Umbilical cord (tissue), 2 donors: ENCODE data around the gene CTAGE15. TPM values are rescaled to one million over a fixed set of nuclear protein-coding genes. Genes with fewer than 3 reads are reported as not detected.
"Not testable (repeated sequence)": the region's sequence is repeated elsewhere in the genome, so short reads cannot be mapped to it uniquely, and the experiment has no call there.

ENCODE experiments used
- DNase-seq: peaks from one replicate; pipeline ENCODE4 v3.0.0-alpha.2; 2015; ENCODE audit warnings: low spot score
- total RNA-seq: library from RNA; depleted of rRNA; stranded (reverse); fragments of >200 nt; gene quantifications from one replicate; pipeline ENCODE4 v1.2.3, GENCODE V29; 2014; ENCODE audit warnings: low replicate concordance; ENCODE audit not compliant: insufficient read depth

Gene CTAGE15, protein sequence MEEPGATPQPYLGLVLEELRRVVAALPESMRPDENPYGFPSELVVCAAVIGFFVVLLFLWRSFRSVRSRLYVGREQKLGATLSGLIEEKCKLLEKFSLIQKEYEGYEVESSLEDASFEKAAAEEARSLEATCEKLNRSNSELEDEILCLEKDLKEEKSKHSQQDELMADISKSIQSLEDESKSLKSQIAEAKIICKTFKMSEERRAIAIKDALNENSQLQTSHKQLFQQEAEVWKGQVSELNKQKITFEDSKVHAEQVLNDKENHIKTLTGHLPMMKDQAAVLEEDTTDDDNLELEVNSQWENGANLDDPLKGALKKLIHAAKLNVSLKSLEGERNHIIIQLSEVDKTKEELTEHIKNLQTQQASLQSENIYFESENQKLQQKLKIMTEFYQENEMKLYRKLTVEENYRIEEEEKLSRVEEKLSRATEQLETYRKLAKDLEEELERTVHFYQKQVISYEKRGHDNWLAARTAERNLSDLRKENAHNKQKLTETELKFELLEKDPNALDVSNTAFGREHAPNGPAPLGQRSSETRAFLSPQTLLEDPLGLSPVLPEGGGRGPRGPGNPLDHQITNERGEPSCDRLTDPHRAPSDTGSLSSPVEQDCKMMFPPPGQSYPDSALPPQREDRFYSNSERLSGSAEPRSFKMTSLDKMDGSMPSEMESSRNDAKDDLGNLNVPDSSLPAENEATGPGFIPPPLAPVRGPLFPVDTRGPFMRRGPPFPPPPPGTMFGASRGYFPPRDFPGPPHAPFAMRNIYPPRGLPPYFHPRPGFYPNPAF
- total RNA-seq: not detected

DNA sequence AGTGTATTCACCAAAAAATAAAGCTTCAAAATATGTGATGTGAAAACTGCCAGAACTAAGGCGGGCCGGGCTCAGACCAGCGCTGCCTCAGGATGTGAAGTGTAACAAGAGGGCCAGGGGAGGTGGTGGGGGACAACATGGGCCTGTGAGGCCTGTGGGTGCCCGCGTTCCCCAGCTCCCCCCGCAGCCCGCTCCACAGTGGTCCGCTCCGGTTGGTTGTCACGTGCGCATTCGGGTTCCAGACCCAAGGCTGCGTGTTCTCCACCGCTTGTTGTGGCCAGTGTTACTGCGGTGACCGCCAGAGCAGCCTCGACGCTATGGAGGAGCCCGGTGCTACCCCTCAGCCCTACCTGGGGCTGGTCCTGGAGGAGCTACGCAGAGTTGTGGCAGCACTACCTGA lies at the start of gene CTAGE15:
Gene CTAGE15 (plus strand): TSS at position 301 of the 400 bp plus-strand sequence. CDS start 17 bp downstream, at position 318.
- DNase-seq: not testable (repeated sequence)

DNA sequence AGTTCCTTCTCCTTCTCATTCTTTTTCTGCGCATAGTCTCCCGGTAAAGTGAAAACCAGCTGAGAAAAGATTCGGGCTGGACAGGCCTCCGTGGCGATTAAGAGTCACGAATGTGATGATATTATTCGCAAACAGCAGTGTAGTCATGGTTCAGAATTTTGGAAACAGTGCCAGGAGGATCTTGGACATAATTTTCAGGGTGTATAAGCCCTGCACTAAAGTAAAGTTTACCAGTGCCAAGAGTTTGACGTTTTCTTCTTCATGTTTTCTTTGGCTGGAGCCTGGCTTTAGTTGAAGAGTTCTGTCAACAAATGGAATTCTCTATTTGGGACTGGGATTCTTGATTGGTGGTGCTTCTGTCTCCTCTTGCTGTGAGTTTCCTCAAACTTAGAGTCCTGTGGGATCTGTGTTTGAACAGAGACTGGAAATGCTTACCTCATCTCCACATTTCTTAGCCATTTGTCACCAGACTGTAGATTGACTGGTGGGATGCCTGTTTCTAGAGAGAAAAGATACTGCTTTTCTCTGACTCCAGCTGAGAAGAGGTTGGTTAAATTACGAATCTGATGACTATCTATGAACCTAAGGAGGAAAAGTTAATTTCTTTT lies 49.2 kb upstream of the CTAGE15 start:
- not testable (repeated sequence) for DNase-seq

DNA sequence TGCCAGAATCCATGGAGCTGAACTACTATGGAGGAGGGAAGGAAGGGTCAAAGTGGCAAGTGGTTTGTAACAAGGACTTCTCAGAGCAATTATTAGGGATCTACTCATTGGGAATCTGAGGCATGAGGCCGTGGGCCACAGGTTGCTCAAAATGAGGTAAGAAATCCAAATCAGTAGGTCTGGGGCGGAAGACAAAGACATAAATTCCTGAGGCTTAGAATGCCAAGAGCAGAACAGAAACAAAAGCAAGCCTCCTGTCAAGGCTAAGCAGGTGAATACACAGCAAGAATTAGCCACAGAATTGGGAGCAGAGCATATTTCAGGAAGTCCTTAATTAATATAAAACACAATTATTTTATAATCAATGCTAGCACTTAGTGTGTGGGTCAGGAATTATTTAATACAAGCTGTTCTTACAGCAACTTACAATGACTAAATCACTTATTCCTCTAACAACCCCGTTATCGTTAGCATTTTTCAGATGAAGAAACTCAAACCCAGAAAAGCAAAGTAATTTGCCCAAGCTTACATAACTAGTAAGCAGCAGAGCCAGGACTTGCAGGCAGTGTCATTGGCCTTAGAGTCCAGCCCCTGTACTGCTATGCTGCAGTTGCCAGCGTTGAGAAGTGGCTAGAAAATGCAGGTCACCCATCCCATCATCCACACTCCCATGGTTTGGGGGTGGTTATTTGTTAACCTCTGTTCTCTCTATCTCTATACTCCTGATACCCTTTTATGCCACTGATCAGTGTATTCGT lies 40.3 kb upstream of the CTAGE15 start:
- not testable (repeated sequence) for DNase-seq

DNA sequence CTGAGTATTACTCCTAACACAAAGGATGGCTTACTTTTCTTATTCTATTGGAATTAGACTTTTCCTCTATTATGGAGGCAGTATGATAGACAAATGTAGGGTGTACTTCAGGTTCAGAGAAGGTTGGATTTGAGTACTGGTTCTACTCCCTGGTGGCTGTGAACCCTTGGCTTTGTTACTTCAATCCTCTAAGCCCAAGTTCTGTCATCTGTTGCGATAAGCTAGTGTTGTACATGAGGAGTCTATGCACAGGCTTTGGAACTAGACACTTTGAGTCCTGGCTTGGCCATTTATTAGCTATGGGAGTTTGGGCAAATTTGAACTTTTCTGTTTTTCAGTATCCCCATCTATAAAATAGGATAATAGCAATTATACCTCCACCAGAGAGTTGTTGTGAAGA lies 39.7 kb upstream of the CTAGE15 start:
- DNase-seq: not testable (repeated sequence)

DNA sequence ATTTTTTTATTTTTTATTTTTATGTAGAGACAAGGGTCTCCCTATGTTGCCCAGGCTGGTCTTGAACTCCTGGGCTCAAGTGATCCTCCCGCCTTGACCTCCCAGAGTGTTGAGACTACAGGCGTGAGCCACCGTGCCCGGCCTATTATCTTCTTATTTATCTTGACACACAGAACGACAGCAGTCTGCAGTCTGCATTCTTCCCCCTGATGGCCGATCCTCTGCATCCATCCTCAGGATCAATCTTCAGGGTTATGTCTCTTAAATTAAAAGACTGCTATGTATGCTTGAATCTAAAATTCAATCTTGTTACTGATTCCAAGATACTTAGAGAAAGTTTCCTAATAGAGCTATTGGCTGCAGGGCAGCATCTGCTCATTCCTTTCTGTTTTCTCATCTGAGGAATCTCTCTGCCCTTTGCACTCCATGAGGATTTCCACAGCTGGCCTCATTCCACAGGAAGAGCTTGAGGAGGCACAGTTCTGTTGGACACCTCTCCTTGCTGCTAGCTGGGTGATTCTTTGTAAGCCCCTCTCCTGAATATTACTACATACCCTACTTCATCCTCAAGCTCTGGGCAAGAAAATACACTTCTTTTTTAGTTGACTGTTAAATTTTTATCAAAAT lies 38.3 kb upstream of the CTAGE15 start:
- not testable (repeated sequence) for DNase-seq

DNA sequence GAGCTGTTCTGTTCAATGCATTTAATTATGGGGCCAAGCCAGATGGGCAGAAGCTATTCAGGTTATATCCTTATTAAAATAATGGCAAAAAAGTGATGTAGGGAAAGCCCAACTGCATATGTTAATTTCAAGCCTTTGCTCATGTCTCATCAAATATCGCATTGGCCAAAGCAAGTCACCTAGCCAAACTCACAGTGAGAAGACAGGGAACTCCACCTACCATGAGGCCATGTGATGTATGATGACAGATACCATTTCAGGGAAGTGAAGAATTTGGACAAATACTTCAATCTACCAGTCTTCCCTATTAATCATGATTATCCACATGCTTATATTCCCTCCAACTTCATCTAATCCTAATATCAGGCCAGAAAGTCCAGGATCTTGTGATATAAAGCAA lies 35.2 kb upstream of the CTAGE15 start:
- not testable (repeated sequence) for DNase-seq

DNA sequence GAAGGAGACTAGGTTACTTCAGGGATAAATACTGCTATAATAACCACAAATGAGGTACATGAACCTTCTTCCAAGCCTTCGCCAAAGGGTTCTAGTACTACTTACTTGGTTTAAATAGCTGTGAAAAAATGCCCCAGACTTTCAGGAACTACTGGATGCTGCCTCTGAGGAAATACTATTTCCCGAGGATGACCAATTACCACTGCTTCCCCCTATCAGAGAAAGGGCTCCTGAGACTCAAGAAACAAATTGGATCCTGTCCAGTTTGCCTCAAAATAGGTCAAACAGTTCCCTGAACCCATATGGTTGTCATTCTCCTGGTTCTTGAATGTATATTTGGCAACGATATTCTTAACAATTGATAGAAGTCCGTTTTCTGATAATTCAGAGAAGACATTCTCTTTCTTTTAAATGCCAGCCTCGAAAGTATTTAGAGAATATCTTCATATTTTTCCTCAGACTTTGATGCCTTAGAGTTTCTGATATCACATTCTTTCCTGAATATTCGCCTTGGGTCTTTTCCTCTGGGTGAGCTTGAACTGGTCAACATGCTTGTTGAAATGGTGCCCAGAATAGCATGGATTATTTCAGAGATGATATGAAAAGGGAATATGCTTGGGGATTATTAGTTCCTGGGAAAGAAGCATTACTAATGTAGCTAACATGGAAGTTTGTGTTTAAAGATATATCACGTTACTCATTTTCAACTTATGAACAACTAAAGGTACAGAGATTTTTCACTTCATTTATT lies 28.1 kb upstream of the CTAGE15 start:
- DNase-seq: not testable (repeated sequence)

DNA sequence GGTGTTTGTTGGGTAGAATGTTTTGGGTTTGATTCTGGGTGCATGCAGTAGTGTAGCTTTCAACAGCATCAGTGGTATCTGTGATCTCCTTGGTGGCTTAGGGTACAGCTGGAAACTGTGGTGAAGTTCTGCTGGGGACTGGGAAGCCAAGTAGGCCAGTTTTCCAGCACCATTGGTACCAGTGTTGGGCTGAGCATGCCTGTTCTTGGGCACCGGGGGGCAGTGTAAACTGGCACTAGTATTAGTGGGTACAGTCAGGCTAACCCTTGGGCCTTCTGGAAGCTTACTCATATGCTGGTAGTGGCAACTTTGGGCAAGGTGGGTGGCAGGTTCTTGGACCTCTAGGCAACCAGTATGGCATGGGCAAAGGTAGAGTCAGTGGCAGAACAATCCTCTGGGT lies 15.6 kb upstream of the CTAGE15 start:
- DNase-seq: not testable (repeated sequence)

DNA sequence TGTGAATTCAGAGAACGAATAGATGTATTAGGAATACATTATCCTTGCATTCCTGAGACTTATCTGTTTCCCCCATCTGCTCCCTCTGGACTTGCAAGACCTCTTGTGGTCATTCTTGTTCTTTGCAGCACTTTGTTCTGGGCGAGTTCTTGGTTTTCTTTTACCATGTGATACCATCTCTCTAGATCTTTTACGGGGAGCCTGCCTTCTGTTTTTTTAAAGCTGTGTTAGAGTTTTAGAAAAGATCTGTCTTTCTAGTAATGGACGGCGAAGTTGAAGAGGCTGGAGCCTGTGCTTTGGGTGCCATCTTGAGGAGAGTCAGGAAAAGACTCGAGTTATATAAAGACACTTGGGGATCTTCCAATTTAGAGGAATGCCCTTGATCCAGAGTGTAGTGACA lies 8.3 kb upstream of the CTAGE15 start:
- not testable (repeated sequence) for DNase-seq

DNA sequence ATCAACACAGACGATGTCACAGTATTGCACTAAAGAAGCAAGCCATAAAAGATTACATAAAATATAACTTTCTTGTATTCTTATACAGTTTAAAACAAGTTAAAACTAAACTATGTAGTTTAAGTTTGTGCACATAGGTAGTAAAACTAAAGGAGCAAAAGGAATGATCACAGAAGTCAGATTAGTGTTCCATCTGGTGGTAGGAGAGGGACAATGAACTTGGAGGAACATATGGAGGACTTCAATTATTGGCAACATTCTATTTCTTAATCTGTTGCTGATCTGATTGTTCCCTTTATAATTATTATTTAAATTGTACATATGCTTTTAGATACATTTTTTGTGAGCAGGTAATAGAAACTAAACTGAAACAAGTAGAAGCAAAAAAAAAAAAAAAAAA lies 5.6 kb upstream of the CTAGE15 start:
- not testable (repeated sequence) for DNase-seq

DNA sequence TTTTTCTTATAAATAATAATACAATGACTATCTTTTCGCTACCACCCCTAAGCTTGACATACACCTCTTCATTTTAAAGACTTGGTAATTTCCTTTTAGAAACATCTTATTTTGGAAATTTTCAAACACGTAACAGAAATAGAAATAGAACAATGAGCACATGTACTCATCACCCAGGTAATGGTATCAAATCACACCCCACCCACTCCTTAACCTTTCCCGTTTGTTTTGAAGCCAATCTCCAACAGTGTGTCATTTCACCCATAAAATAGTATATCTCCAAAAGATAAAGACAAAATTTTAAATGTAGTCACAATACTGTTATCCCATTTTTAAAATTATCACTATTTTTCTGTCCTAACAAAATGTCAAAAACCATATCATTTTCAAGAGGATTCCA lies 16.6 kb downstream of the CTAGE15 start:
- DNase-seq: not testable (repeated sequence)

DNA sequence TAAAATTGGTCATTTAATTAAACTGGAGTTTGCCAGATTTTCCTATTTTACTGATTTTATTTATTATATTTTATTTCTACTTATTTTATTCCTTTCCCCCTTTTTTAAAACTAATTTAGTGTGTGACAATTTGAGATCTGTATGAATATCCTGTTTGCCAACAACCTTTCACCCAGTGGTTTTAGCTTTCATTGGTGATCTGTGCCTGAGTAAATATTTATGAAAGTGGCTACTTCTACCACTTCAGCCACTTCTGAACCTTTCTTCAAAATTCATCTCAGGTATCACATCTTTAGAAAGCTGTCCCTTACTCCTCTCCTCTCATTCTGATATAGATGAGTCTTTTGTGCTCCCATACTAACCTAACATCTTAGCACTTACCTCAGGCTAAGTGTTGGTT lies 18.3 kb downstream of the CTAGE15 start:
- not testable (repeated sequence) for DNase-seq

DNA sequence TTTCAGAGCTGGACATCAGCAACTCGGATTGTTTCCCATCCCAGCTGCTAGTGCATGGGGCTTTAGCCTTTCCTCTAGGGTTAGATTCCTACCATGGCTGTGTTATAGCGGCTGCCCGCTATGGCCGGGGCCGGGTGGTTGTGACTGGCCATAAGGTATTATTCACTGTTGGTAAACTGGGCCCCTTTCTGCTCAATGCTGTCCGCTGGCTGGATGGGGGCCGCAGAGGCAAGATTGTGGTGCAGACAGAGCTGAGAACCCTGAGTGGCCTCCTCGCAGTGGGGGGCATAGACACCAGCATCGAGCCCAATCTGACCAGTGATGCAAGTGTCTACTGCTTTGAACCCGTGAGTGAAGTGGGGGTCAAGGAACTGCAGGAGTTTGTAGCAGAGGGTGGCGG lies 26.5 kb downstream of the CTAGE15 start:
- not testable (repeated sequence) for DNase-seq

DNA sequence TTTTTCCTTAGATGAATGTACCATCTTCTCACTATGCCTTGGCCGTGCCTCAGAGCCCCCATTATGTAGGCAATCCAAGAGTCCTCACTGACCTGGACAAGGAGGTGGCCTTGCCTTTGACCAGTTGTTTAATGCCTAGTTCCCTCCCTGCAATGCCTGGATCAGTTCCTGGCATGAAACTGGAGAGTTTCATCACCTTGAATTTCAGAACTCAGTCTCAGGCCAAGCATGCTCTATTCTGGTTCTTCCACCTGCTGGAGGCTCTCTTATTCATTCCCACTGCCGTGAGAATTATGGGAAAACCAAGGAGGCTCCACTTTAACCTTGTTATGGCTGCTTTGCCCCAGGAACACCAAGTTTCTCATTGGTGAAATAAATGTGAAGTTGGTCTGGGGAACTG lies 31.9 kb downstream of the CTAGE15 start:
- not testable (repeated sequence) for DNase-seq

DNA sequence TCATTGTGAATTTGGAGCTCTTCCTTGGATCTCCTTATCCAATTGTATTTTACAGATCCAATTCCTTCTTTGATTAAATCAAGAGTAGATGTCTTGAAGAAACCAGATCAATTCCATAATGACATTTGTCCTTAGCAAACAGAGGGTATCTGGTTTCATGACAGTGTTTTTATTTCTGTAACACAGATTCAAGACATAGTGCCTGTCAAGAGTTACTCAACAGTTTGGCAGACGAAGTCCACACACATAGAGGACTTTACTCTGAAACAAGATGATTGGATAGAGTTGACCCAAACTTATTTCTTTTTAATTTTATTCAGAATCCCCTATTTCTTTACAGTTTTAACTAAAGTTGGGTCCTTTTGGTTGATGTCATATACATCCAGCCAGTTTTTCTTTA lies 34.5 kb downstream of the CTAGE15 start:
- DNase-seq: not testable (repeated sequence)

DNA sequence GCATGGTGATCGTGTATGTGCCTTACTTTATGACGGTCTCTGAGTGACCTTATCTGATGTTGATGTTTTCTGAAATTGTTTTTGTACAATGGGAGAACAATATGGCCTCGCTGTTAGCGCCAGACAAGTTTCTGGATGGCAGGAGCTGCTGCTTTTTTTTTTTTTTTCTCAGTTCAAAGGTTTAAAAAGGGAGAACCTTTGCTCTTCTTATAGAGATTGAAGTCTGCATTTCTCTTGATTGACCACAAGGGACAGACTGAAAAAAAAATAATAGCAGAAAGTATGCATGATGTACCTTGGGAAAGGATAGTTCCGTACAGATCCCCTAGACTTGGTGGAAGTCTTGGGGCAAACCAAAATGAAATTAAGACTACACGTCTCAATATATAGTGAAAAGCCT lies 43.9 kb downstream of the CTAGE15 start:
- DNase-seq: not testable (repeated sequence)

DNA sequence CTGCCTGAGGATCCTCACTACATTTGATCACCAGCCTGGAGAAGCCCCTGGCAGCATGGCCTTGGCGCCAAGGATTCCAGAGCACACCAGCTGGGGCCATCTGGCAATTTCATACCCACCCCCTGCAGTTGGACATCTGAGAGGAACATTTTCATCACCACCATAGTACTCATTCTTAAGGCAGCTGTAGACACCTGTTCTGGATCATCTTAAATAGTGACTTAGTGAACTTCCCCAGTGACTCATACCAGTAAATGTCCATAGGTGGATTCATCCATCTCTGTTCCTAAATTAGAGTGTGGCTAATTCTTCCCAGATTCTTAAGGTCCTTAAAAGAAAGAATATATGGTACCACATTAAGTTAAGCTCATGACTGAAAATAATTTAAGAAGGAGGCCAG lies 45.6 kb downstream of the CTAGE15 start:
- not testable (repeated sequence) for DNase-seq

DNA sequence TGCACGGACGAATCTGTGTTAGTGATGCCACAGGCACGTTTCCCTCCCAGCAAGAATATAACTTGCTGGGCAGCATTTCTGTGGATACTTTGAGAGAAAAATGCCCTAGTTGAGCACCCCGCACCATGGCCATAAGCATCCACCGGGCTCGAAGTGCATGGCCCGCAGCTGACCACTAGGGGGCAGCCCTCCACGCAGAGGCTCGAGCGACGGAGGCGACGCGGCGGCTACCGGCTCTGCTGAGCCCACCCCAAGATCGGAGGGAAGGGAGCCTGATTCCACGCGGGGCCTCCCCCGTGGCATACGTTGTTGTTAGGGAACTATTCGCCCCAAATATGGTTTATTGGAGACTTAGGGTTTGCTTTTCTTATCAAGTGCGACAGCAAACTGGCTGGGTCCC lies 48.5 kb downstream of the CTAGE15 start:
- not testable (repeated sequence) for DNase-seq

DNA sequence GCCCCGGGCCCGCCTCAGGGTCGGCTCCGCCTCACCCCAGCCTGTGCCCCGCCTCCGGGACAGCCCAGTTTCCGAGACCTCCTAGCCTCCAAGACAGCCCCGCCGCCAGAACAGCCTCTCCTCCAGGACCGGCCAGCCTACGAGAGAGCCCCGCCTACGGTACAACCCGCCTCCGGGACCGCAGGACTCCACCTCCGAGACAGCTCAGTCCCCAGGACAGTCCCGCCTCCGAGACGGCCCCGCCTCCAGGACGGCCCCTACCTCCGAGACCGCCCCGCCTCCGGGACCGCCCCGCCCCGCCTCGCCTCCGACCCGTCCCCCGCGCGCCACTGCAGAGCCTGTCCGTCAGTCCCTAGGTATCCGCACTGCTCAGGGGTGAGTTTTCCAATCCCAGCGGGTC lies 49.0 kb downstream of the CTAGE15 start, which contains the start of gene TCAF2:
Gene TCAF2 (plus strand): TSS at position 329 of the 400 bp plus-strand sequence.
- DNase-seq: not testable (repeated sequence)

DNA sequence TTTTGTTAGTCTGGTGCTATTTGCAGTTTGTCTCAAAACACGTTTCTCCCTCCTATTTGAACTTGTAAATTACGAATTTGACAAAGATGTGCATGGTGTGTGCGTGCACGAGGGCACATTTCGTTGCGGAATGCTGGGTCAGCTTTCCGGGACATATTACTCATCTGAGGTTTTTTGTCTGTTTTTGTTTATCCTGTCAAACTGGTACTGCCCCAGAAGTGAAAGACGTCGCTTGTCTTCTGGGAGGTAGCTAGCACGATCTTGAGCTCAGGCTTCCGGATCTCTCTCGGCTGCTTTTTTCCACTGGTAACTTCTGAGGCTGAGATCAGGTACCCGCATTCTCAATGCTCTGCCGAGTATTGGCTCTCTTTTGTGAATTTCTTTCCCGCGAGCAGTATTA lies 49.6 kb downstream of the CTAGE15 start:
- DNase-seq: not testable (repeated sequence)
